HEK293 (cell line): ENCODE measurements around the gene POMP.

Experiments used
- CTCF ChIA-PET: fragments of 350-600 bp; formaldehyde crosslinking; extraction: SDS; loops from one replicate; lab custom pipeline; 2021; ENCODE audit warnings: antibody characterized with exemption; lab: Yijun Ruan, JAX
- POLR2A ChIA-PET: fragments of 300-600 bp; formaldehyde crosslinking; extraction: SDS; loops from one replicate; lab custom pipeline; 2020; ENCODE audit warnings: antibody characterized with exemption, inconsistent platforms; lab: Yijun Ruan, JAX
- H3K27ac ChIP-seq: fragments of 200-500 bp; sonication (Bioruptor generic); 2 replicates; pipeline ENCODE4 v1.5.1; 2014; ENCODE audit warnings: low read depth, low read length, control low read depth, inconsistent platforms; ENCODE audit errors: extremely low read depth
- H3K36me3 ChIP-seq, 2 experiments: fragments of 200-500 bp in 1 of 2; sonication (Bioruptor generic) in 1 of 2; 1 replicate in 1 of 2; 2 replicates in 1 of 2; pipeline ENCODE4 v1.5.1; 2014 to 2017; ENCODE audit warnings: inconsistent platforms in 2 of 2, low read length in 2 of 2; ENCODE audit not compliant: control insufficient read depth in 2 of 2, insufficient read depth in 1 of 2
- H3K4me1 ChIP-seq: fragments of 200-500 bp; sonication (Bioruptor generic); 2 replicates; pipeline ENCODE4 v1.5.1; 2014; ENCODE audit warnings: mild to moderate bottlenecking, low read length, inconsistent platforms; ENCODE audit not compliant: control insufficient read depth, insufficient read depth
- H3K4me3 ChIP-seq: 2 replicates; pipeline ENCODE4 v1.5.1; 2011; ENCODE audit warnings: low read depth, mild to moderate bottlenecking, control low read depth, low read length, moderate library complexity
- H3K9me3 ChIP-seq: fragments of 200-500 bp; sonication (Bioruptor generic); 2 replicates; pipeline ENCODE4 v1.5.1; 2014; ENCODE audit warnings: low read depth, low read length, inconsistent platforms; ENCODE audit not compliant: control insufficient read depth, insufficient read depth
- EGR2 ChIP-seq: fragments of 450-650 bp; formaldehyde crosslinking; IDR thresholded peaks from 2 replicates; pipeline ENCODE4 v1.5.1; 2016; ENCODE audit warnings: low read depth, missing biosample characterization, missing genetic modification characterization
- GLI4 ChIP-seq: fragments of 450-650 bp; formaldehyde crosslinking; IDR thresholded peaks from 2 replicates; pipeline ENCODE4 v1.5.1; 2016; ENCODE audit warnings: missing biosample characterization, missing genetic modification characterization
- MZF1 ChIP-seq: fragments of 450-650 bp; formaldehyde crosslinking; IDR thresholded peaks from 2 replicates; pipeline ENCODE4 v1.5.1; 2017; ENCODE audit warnings: missing biosample characterization, missing genetic modification characterization, borderline replicate concordance
- SCRT1 ChIP-seq: fragments of 450-650 bp; formaldehyde crosslinking; IDR thresholded peaks from 2 replicates; pipeline ENCODE4 v1.5.1; 2016; ENCODE audit warnings: missing biosample characterization, missing genetic modification characterization, borderline replicate concordance
- SCRT2 ChIP-seq: fragments of 450-650 bp; formaldehyde crosslinking; IDR thresholded peaks from 2 replicates; pipeline ENCODE4 v1.5.1; 2016; ENCODE audit warnings: missing biosample characterization, missing genetic modification characterization
- ZFP41 ChIP-seq: fragments of 450-650 bp; formaldehyde crosslinking; IDR thresholded peaks from 2 replicates; pipeline ENCODE4 v1.5.1; 2016; ENCODE audit warnings: missing biosample characterization, missing genetic modification characterization, borderline replicate concordance
- ZIC2 ChIP-seq: fragments of 450-650 bp; formaldehyde crosslinking; IDR thresholded peaks from 2 replicates; pipeline ENCODE4 v1.5.1; 2016; ENCODE audit warnings: missing biosample characterization, missing genetic modification characterization
- ZNF157 ChIP-seq: fragments of 450-650 bp; formaldehyde crosslinking; IDR thresholded peaks from 2 replicates; pipeline ENCODE4 v1.5.1; 2016; ENCODE audit warnings: missing biosample characterization, missing genetic modification characterization
- ZNF16 ChIP-seq: fragments of 450-650 bp; formaldehyde crosslinking; IDR thresholded peaks from 2 replicates; pipeline ENCODE4 v1.5.1; 2016; ENCODE audit warnings: low read depth, missing biosample characterization, missing genetic modification characterization
- ZNF169 ChIP-seq: fragments of 450-650 bp; formaldehyde crosslinking; IDR thresholded peaks from 2 replicates; pipeline ENCODE4 v1.5.1; 2016; ENCODE audit warnings: missing biosample characterization, missing genetic modification characterization
- ZNF311 ChIP-seq: fragments of 450-650 bp; formaldehyde crosslinking; IDR thresholded peaks from 2 replicates; pipeline ENCODE4 v1.5.1; 2017; ENCODE audit warnings: missing biosample characterization, missing genetic modification characterization, borderline replicate concordance
- ZNF335 ChIP-seq: fragments of 450-650 bp; formaldehyde crosslinking; conservative IDR thresholded peaks from 2 replicates; pipeline ENCODE4 v1.5.1; 2016; ENCODE audit warnings: missing biosample characterization, missing genetic modification characterization
- ZNF354C ChIP-seq: fragments of 450-650 bp; formaldehyde crosslinking; IDR thresholded peaks from 2 replicates; pipeline ENCODE4 v1.5.1; 2016; ENCODE audit warnings: missing biosample characterization, missing genetic modification characterization, low read depth, borderline replicate concordance
- ZNF433 ChIP-seq: fragments of 450-650 bp; formaldehyde crosslinking; IDR thresholded peaks from 2 replicates; pipeline ENCODE4 v1.5.1; 2016; ENCODE audit warnings: missing biosample characterization, missing genetic modification characterization, low read depth
- ZNF600 ChIP-seq: fragments of 450-650 bp; formaldehyde crosslinking; IDR thresholded peaks from 2 replicates; pipeline ENCODE4 v1.5.1; 2016; ENCODE audit warnings: missing biosample characterization, missing genetic modification characterization
- ZNF621 ChIP-seq: fragments of 450-650 bp; formaldehyde crosslinking; IDR thresholded peaks from 2 replicates; pipeline ENCODE4 v1.5.1; 2017; ENCODE audit warnings: missing biosample characterization, missing genetic modification characterization
- ZNF623 ChIP-seq: fragments of 450-650 bp; formaldehyde crosslinking; IDR thresholded peaks from 2 replicates; pipeline ENCODE4 v1.5.1; 2016; ENCODE audit warnings: missing biosample characterization, missing genetic modification characterization
- ZNF707 ChIP-seq: fragments of 450-650 bp; formaldehyde crosslinking; IDR thresholded peaks from 2 replicates; pipeline ENCODE4 v1.5.1; 2016; ENCODE audit warnings: missing biosample characterization, missing genetic modification characterization
- ZNF768 ChIP-seq: fragments of 450-650 bp; formaldehyde crosslinking; IDR thresholded peaks from 2 replicates; pipeline ENCODE4 v1.5.1; 2018; ENCODE audit warnings: missing biosample characterization, mild to moderate bottlenecking, missing genetic modification characterization
- ZNF792 ChIP-seq: fragments of 450-650 bp; formaldehyde crosslinking; IDR thresholded peaks from 2 replicates; pipeline ENCODE4 v1.5.1; 2016; ENCODE audit warnings: missing biosample characterization, missing genetic modification characterization
- TF ChIP-seq, protein P1 (sequence below): fragments of 450-650 bp; formaldehyde crosslinking; IDR thresholded peaks from 2 replicates; pipeline ENCODE4 v1.5.1; 2016; ENCODE audit warnings: missing biosample characterization, missing genetic modification characterization, borderline replicate concordance
- TF ChIP-seq, protein P2 (sequence below): fragments of 450-650 bp; formaldehyde crosslinking; optimal IDR thresholded peaks from 2 replicates; pipeline ENCODE3; 2016; ENCODE audit warnings: missing biosample characterization, mild to moderate bottlenecking, missing genetic modification characterization
- TF ChIP-seq, protein P3 (sequence below): fragments of 450-650 bp; formaldehyde crosslinking; IDR thresholded peaks from 2 replicates; pipeline ENCODE4 v1.5.1; 2016; ENCODE audit warnings: missing biosample characterization, missing genetic modification characterization, borderline replicate concordance
- TF ChIP-seq, protein P4 (sequence below): fragments of 450-650 bp; formaldehyde crosslinking; IDR thresholded peaks from 2 replicates; pipeline ENCODE4 v1.5.0; 2017; ENCODE audit warnings: missing biosample characterization, missing genetic modification characterization, borderline replicate concordance
- TF ChIP-seq, protein P5 (sequence below): fragments of 450-650 bp; formaldehyde crosslinking; IDR thresholded peaks from 2 replicates; pipeline ENCODE4 v1.5.1; 2017; ENCODE audit warnings: missing biosample characterization, missing genetic modification characterization

Gene POMP

DNA sequence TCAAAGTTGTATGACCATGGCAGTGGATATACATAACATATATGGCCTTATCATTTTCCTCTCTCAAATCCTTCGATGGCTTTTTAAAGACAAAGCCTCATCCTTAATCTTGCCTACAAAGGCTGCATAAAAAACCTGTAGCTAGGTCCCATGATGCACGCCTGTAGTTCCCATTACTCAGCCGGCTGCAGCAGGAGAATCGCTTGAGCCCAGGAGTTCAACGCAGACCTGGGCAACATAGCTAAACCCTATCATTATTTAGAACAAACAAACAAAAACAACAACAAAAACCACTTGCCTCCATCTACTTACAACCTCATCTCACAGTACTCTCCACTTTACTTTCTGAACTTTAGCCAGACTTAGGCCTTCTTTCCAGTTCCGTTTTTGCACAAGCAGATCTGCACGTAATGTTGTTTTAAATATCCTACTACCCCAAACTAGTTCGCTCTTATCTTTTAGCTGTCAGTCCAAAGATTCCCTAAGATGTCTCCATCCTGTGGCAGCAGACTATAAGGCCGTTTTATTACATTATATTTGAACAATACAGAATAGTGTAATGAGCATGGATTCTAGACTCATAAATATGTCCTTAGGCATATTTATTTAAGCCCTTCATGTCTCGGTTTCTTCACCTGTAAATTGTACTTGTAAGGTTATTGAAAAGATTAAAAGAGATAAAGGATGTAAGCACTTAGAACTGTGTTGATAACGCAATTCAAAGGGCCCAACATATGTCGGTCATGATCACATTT, 969 bp upstream of the POMP start:
- ChIA-PET POLR2A (interaction anchor here (0.6 to 1.4 kb wide), 3 partner anchors 18 to 696 kb away, joined by 4 to 11 read pairs (median 6); no protein-coding TSS in a partner anchor), CTCF (no interaction called here)
- no peaks in the 10 kb centered on the region for H3K9me3 ChIP-seq
- TF ChIP-seq ZFP41 = no peak
- no peak for TF ChIP-seq GLI4 (tag by site-specific recombination)
- TF ChIP-seq ZNF433 (tag by site-specific recombination) = no peak
- no peak for TF ChIP-seq ZNF335 (tag by site-specific recombination)
- TF ChIP-seq ZNF354C (tag by site-specific recombination) = no peak
- TF ChIP-seq ZNF16 = no peak
- TF ChIP-seq ZNF169 (tag by site-specific recombination) = no peak
- no peak for TF ChIP-seq ZNF623 (tag by site-specific recombination)
- TF ChIP-seq ZNF157 (tag by site-specific recombination) = no peak
- no peak for TF ChIP-seq ZNF311 (tag by site-specific recombination)
- TF ChIP-seq, protein P1, sequence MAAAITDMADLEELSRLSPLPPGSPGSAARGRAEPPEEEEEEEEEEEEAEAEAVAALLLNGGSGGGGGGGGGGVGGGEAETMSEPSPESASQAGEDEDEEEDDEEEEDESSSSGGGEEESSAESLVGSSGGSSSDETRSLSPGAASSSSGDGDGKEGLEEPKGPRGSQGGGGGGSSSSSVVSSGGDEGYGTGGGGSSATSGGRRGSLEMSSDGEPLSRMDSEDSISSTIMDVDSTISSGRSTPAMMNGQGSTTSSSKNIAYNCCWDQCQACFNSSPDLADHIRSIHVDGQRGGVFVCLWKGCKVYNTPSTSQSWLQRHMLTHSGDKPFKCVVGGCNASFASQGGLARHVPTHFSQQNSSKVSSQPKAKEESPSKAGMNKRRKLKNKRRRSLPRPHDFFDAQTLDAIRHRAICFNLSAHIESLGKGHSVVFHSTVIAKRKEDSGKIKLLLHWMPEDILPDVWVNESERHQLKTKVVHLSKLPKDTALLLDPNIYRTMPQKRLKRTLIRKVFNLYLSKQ = no peak
- 0 out of 2 replicates have a peak, but pooled peaks have one; percentile 56 for TF ChIP-seq ZNF600
- TF ChIP-seq, protein P2, sequence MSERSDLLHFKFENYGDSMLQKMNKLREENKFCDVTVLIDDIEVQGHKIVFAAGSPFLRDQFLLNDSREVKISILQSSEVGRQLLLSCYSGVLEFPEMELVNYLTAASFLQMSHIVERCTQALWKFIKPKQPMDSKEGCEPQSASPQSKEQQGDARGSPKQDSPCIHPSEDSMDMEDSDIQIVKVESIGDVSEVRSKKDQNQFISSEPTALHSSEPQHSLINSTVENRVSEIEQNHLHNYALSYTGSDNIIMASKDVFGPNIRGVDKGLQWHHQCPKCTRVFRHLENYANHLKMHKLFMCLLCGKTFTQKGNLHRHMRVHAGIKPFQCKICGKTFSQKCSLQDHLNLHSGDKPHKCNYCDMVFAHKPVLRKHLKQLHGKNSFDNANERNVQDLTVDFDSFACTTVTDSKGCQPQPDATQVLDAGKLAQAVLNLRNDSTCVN (tag by site-specific recombination) = no peak
- TF ChIP-seq ZNF707 = no peak
- TF ChIP-seq, protein P3, sequence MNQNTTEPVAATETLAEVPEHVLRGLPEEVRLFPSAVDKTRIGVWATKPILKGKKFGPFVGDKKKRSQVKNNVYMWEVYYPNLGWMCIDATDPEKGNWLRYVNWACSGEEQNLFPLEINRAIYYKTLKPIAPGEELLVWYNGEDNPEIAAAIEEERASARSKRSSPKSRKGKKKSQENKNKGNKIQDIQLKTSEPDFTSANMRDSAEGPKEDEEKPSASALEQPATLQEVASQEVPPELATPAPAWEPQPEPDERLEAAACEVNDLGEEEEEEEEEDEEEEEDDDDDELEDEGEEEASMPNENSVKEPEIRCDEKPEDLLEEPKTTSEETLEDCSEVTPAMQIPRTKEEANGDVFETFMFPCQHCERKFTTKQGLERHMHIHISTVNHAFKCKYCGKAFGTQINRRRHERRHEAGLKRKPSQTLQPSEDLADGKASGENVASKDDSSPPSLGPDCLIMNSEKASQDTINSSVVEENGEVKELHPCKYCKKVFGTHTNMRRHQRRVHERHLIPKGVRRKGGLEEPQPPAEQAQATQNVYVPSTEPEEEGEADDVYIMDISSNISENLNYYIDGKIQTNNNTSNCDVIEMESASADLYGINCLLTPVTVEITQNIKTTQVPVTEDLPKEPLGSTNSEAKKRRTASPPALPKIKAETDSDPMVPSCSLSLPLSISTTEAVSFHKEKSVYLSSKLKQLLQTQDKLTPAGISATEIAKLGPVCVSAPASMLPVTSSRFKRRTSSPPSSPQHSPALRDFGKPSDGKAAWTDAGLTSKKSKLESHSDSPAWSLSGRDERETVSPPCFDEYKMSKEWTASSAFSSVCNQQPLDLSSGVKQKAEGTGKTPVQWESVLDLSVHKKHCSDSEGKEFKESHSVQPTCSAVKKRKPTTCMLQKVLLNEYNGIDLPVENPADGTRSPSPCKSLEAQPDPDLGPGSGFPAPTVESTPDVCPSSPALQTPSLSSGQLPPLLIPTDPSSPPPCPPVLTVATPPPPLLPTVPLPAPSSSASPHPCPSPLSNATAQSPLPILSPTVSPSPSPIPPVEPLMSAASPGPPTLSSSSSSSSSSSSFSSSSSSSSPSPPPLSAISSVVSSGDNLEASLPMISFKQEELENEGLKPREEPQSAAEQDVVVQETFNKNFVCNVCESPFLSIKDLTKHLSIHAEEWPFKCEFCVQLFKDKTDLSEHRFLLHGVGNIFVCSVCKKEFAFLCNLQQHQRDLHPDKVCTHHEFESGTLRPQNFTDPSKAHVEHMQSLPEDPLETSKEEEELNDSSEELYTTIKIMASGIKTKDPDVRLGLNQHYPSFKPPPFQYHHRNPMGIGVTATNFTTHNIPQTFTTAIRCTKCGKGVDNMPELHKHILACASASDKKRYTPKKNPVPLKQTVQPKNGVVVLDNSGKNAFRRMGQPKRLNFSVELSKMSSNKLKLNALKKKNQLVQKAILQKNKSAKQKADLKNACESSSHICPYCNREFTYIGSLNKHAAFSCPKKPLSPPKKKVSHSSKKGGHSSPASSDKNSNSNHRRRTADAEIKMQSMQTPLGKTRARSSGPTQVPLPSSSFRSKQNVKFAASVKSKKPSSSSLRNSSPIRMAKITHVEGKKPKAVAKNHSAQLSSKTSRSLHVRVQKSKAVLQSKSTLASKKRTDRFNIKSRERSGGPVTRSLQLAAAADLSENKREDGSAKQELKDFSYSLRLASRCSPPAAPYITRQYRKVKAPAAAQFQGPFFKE (tag by site-specific recombination) = no peak
- TF ChIP-seq ZIC2 (tag by site-specific recombination) = no peak
- no peak for TF ChIP-seq ZNF792 (tag by site-specific recombination)
- no peak for TF ChIP-seq ZNF768
- no peak for TF ChIP-seq EGR2 (tag by site-specific recombination)
- TF ChIP-seq SCRT1 (tag by site-specific recombination) = 0 out of 2 replicates have a peak, but pooled peaks have one; percentile 40
- TF ChIP-seq, protein P4, sequence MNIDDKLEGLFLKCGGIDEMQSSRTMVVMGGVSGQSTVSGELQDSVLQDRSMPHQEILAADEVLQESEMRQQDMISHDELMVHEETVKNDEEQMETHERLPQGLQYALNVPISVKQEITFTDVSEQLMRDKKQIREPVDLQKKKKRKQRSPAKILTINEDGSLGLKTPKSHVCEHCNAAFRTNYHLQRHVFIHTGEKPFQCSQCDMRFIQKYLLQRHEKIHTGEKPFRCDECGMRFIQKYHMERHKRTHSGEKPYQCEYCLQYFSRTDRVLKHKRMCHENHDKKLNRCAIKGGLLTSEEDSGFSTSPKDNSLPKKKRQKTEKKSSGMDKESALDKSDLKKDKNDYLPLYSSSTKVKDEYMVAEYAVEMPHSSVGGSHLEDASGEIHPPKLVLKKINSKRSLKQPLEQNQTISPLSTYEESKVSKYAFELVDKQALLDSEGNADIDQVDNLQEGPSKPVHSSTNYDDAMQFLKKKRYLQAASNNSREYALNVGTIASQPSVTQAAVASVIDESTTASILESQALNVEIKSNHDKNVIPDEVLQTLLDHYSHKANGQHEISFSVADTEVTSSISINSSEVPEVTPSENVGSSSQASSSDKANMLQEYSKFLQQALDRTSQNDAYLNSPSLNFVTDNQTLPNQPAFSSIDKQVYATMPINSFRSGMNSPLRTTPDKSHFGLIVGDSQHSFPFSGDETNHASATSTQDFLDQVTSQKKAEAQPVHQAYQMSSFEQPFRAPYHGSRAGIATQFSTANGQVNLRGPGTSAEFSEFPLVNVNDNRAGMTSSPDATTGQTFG = no peak
- TF ChIP-seq SCRT2 (tag by site-specific recombination) = peak; percentile 52; the same call in 1 of the 2 replicates
- TF ChIP-seq, protein P5, sequence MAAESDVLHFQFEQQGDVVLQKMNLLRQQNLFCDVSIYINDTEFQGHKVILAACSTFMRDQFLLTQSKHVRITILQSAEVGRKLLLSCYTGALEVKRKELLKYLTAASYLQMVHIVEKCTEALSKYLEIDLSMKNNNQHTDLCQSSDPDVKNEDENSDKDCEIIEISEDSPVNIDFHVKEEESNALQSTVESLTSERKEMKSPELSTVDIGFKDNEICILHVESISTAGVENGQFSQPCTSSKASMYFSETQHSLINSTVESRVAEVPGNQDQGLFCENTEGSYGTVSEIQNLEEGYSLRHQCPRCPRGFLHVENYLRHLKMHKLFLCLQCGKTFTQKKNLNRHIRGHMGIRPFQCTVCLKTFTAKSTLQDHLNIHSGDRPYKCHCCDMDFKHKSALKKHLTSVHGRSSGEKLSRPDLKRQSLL = no peak
- TF ChIP-seq MZF1 = no peak
- TF ChIP-seq ZNF621 = no peak

More for the DNA sequence above, 969 bp upstream of the POMP start:
- H3K27ac ChIP-seq = peak overlapping the region; percentile 84
- H3K36me3 ChIP-seq = peaks cover 5 to 27% of the 10 kb centered on the region in 2 experiments; a peak in 2 of 3 replicates
- peak overlapping the region; percentile 91 for H3K4me3 ChIP-seq
- H3K4me1 ChIP-seq = no peaks in the 10 kb centered on the region
